Lower leg skin (tissue), 4 donors: Measurements from ENCODE around the gene ZG16. TPM values are rescaled to one million over a fixed set of nuclear protein-coding genes. Genes with fewer than 3 reads are reported as not detected.
A peak's percentile ranks its signal among the peaks of the same experiment; 100 is the strongest.

Experiments
- DNase-seq, 2 donors: peaks; one replicate each; pipeline ENCODE4 v3.0.0-alpha.2; 2019; ENCODE audit warnings: low spot score in 2 of 2
- H3K4me3 ChIP-seq: fragments of 200-600 bp; sonication (generic); 2 replicates; pipeline ENCODE4 v1.5.1; 2017; ENCODE audit warnings: mild to moderate bottlenecking, low read depth; ENCODE audit not compliant: poor library complexity, severe bottlenecking
- POLR2A ChIP-seq, 2 donors: fragments of 450-650 bp; IDR thresholded peaks; one replicate each; pipeline ENCODE4 v1.6.1; 2016 to 2017; ENCODE audit warnings: antibody characterized with exemption in 2 of 2, mild to moderate bottlenecking in 1 of 2, moderate library complexity in 1 of 2
- WGBS, 2 donors: methylation state at CpG; one replicate each; pipeline ENCODE4 v1.1.5; 2018; 5-methylcytosine and 5-hydroxymethylcytosine counted together
- intact Hi-C: fragments of 100-400 bp; cut with DNase I; formaldehyde crosslinking; loops from one replicate; pipeline ENCODE4 v1.15.0; 2023; ENCODE audit warnings: low total_unique reads
- total RNA-seq, 4 donors: library from RNA; depleted of rRNA; stranded (reverse); fragments of >200 nt; gene quantifications; one replicate each; pipeline ENCODE4 v1.1.0, GENCODE V29; 2016
- TF ChIP-seq, protein P1 (sequence below), 3 donors: fragments of 450-650 bp; IDR thresholded peaks; one replicate each; pipeline ENCODE4 v1.5.1; 2016; ENCODE audit warnings: antibody characterized with exemption in 3 of 3, mild to moderate bottlenecking in 3 of 3, moderate library complexity in 2 of 3

Gene ZG16
- total RNA-seq, 4 donors from 2014 or later, result not detected

DNA sequence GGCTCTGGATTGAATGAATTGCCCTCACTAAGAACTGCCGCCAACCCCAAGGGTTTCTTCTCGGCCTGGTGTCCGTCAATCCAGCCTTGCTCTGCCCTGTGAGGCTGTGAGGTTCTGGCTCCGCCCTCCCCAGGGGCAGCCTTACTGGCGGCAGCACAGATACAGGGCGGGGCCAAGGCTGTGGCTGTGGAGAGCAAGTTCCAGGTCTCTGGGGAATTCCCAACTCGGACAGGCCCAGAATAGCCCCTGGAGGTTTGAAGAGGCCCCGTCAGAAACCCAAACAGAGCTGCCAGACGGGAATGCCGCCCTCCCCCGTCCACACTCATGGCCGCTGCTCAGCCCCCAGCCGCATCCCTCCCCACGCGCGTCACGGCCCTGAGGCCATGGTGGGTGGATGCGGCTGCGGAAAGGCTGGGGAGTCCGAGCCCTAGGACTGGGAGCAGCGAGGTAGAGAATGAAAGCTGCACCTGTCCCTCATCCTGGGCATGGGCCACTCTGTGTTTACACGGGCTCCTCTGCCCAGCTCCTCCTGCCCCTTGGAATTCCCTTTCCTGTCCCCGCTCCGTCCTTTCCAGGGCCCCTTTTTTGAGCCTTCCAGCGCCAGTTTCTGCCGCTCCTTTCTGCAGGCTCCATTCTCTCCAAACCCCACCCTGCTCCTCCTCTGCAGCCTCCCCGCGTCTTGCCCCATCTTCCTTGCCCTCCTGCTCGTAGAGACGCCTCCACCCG, 33.3 kb downstream of the ZG16 start:
- intact Hi-C loops, result no loop called here
- peak overlapping the region; percentile 21 for H3K4me3 ChIP-seq
- TF ChIP-seq, protein P1, sequence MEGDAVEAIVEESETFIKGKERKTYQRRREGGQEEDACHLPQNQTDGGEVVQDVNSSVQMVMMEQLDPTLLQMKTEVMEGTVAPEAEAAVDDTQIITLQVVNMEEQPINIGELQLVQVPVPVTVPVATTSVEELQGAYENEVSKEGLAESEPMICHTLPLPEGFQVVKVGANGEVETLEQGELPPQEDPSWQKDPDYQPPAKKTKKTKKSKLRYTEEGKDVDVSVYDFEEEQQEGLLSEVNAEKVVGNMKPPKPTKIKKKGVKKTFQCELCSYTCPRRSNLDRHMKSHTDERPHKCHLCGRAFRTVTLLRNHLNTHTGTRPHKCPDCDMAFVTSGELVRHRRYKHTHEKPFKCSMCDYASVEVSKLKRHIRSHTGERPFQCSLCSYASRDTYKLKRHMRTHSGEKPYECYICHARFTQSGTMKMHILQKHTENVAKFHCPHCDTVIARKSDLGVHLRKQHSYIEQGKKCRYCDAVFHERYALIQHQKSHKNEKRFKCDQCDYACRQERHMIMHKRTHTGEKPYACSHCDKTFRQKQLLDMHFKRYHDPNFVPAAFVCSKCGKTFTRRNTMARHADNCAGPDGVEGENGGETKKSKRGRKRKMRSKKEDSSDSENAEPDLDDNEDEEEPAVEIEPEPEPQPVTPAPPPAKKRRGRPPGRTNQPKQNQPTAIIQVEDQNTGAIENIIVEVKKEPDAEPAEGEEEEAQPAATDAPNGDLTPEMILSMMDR (IDR thresholded peaks at IDR 0.05), result no peak
- TF ChIP-seq POLR2A (IDR thresholded peaks at IDR 0.05), result no peak
- DNase-seq, result peak; percentile 94 to 98
- 0 to 1% methylated on average over 20 to 31 of the region's 31 CpGs for WGBS, 2 donors

DNA sequence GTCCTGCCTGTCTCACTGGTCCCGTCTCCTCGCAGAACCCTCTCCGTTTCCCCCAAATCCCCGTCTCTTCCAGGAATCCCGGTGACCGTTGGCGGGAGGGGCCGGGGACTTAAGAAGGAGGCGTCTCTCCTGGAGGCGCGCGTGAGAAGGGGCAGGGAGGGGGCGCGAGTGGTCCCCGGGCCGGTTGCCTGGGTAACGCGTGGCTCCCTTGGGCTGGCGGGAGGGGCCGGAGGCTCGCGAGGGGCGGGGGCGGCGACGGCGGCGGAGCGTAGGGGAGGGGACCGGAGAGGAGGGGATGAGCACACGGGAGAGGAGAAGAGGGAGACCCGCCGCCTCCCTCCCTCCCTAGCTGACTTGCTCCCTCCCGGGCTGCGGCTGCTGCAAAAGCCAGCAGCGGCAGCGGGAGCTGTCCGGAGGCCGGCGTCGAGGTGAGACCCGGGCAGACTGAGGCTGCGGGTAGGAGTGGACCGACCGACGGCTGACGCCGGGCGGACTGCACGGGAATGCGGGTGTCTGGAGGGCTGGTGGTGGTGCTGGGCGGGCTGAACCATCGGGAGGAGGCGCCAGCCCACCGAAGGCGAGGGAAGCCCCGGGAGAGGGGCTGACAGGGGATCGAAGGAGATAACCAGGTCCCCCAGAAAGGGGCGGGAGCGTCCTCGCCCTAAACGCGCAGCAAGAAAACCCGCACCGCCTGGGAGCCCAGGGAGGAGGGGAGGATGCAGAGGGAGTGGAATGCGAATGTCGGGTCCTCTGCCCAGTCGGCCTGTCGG, 34.0 kb downstream of the ZG16 start, which contains the start of gene PRRT2:
Gene PRRT2 (plus strand): TSS at position 298 of the 770 bp plus-strand sequence. CDS start 862 bp downstream, outside the sequence.
- no peak for TF ChIP-seq POLR2A (IDR thresholded peaks at IDR 0.05)
- TF ChIP-seq, protein P1 (IDR thresholded peaks at IDR 0.05), result no peak
- intact Hi-C loops, result no loop called here
- DNase-seq, result peak in 1 of 2 donors; percentile 93
- WGBS, 2 donors, result 4 to 5% methylated on average over 55 to 69 of the region's 69 CpGs
- H3K4me3 ChIP-seq, result peak within 1 kb of the TSS; percentile 21

DNA sequence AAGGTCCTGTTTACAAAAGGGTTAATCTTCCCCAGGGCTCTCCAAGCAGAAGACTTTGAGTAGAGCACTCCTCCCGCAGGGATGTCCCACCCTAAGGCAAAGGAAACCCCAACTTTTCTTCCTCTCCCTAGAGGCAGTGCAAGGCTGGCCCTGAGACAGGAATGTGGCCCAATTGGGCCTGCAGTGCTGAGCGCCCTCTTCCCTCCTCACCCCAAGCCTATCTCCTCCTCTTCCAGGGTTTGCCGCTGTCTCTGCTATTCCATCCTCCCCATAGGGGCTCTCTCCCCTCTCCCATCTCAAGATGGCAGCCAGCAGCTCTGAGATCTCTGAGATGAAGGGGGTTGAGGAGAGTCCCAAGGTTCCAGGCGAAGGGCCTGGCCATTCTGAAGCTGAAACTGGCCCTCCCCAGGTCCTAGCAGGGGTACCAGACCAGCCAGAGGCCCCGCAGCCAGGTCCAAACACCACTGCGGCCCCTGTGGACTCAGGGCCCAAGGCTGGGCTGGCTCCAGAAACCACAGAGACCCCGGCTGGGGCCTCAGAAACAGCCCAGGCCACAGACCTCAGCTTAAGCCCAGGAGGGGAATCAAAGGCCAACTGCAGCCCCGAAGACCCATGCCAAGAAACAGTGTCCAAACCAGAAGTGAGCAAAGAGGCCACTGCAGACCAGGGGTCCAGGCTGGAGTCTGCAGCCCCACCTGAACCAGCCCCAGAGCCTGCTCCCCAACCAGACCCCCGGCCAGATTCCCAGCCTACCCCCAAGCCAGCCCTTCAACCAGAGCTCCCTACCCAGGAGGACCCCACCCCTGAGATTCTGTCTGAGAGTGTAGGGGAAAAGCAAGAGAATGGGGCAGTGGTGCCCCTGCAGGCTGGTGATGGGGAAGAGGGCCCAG, 34.9 kb downstream of the ZG16 start:
- intact Hi-C loops, result no loop called here
- DNase-seq, result no peak
- no peak overlapping the region for H3K4me3 ChIP-seq
- TF ChIP-seq, protein P1 (IDR thresholded peaks at IDR 0.05), result no peak
- TF ChIP-seq POLR2A (IDR thresholded peaks at IDR 0.05), result no peak
- 71 to 83% methylated on average over 7 to 9 of the region's 9 CpGs for WGBS, 2 donors

DNA sequence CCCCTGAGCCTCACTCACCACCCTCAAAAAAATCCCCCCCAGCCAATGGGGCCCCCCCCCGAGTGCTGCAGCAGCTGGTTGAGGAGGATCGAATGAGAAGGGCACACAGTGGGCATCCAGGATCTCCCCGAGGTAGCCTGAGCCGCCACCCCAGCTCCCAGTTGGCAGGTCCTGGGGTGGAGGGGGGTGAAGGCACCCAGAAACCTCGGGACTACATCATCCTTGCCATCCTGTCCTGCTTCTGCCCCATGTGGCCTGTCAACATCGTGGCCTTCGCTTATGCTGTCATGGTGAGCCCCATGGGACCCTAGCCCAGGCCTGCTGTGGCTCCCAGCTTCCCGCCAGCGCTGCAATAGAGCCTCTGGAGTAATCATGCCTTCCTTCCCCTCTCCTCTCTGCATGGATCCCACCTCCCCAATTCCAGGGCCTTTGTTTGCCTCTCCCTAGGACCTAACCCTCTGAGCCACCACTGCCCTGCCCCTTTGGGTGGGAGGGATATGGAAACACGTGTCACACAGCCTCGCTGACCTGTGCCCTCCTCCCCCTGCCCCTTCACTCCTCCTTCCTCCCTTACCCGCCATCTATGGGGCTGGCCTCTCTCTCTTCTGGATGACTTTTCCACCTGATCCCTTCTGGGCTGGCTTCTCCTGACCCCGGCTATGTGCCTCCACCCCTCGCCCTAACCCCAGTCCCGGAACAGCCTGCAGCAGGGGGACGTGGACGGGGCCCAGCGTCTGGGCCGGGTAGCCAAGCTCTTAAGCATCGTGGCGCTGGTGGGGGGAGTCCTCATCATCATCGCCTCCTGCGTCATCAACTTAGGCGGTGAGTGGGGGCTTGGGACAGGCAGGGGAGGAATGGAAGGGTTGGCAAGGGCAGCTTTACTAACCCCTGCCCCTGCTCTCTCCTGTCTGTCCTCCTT, 35.8 kb downstream of the ZG16 start:
- no peak overlapping the region for H3K4me3 ChIP-seq
- intact Hi-C loops, result no loop called here
- 79 to 81% methylated on average over 24 of the region's 24 CpGs for WGBS, 2 donors

More for the DNA sequence above, 35.8 kb downstream of the ZG16 start:
- TF ChIP-seq, protein P1 (IDR thresholded peaks at IDR 0.05), result no peak
- no peak for TF ChIP-seq POLR2A (IDR thresholded peaks at IDR 0.05)
- no peak for DNase-seq
